ENCODE results near the gene DLEU7. TPM values are rescaled to one million over a fixed set of nuclear protein-coding genes. Genes with fewer than 3 reads are reported as not detected.

The DLEU7 gene
- total and polyA plus RNA-seq, 4 donors: 0.39 to 0.50 (median 0.48) TPM; not detected in 1

- no peaks in the 10 kb centered on the region for H3K4me1 ChIP-seq (ENCODE audit: control insufficient read depth in 1 of 2, insufficient read depth in 2 of 2, low read length in 2 of 2)
- no peaks in the 10 kb centered on the region for H3K27me3 ChIP-seq (ENCODE audit: control insufficient read depth in 1 of 2, insufficient read depth in 2 of 2, low read length in 1 of 2)
- no peak overlapping the region for H3K4me3 ChIP-seq (ENCODE audit: low read length in 2 of 2)
- intact Hi-C loops (cut with DNase I): loop anchor here in 1 of 2 donors (10.0 kb wide), 1 partner anchor 619 kb away; no protein-coding TSS in a partner anchor
- H3K9me3 ChIP-seq (ENCODE audit: control insufficient read depth, low read length): peaks cover 1% of the 10 kb centered on the region
- no peak for ATAC-seq (ENCODE audit: low FRiP score)
- no peak for DNase-seq
- no peak overlapping the region for H3K27ac ChIP-seq (ENCODE audit: low read depth in 1 of 2, low read length in 2 of 2)
- 97 to 99% methylated on average over 1 of the region's 1 CpG for WGBS, 2 donors
- H3K36me3 ChIP-seq (ENCODE audit: control insufficient read depth in 1 of 2, insufficient read depth in 2 of 2, low read length in 1 of 2): no peaks in the 10 kb centered on the region
These were observed 49.3 kb downstream of the DLEU7 start for GRCh38 chr13:50794226-50794625.

DNA sequence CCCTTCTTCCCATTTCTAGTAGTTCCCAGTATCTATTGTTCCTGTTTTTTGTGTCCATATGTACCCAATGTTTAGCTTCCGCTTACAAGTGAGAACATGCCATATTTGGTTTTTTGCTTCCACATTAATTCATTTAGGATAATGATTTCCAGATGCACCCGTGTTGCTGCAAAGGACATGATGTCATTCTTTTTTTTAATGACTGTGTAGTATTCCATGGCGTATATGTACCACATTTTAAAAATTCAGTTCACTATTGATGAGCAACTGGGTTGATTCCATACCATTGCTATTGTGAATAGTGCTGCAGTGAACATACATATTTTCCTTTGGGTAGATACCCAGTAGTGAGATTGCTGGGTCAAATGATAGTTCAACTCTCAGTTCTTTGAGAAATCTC is 50.5 kb downstream of the DLEU7 start:
- H3K4me1 ChIP-seq (ENCODE audit: control insufficient read depth in 1 of 2, insufficient read depth in 2 of 2, low read length in 2 of 2): no peaks in the 10 kb centered on the region
- WGBS, 2 donors: 63 to 93% methylated on average over 3 of the region's 3 CpGs

GRCh38 chr13:50788551-50789210 is 54.8 kb downstream of the DLEU7 start:
- intact Hi-C loops (cut with DNase I): no loop called here
- whole genome bisulfite sequencing, 2 donors: 85 to 88% methylated on average over 14 of the region's 14 CpGs
- no peak for ATAC-seq (ENCODE audit: low FRiP score)

More for the DNA sequence above, 50.5 kb downstream of the DLEU7 start:
- H3K27me3 ChIP-seq (ENCODE audit: control insufficient read depth in 1 of 2, insufficient read depth in 2 of 2, low read length in 1 of 2): no peaks in the 10 kb centered on the region
- H3K36me3 ChIP-seq (ENCODE audit: control insufficient read depth in 1 of 2, insufficient read depth in 2 of 2, low read length in 1 of 2): no peaks in the 10 kb centered on the region
- intact Hi-C loops (cut with DNase I): loop anchor here in 1 of 2 donors (10.0 kb wide), 1 partner anchor 618 kb away; no protein-coding TSS in a partner anchor
- H3K9me3 ChIP-seq (ENCODE audit: control insufficient read depth, low read length): peaks cover 1% of the 10 kb centered on the region
- H3K27ac ChIP-seq (ENCODE audit: low read depth in 1 of 2, low read length in 2 of 2): no peak overlapping the region
- no peak overlapping the region for H3K4me3 ChIP-seq (ENCODE audit: low read length in 2 of 2)
- ATAC-seq (ENCODE audit: low FRiP score) (no peak), DNase-seq (no peak)

GRCh38 chr13:50787316-50788195 is 55.9 kb downstream of the DLEU7 start:
- ATAC-seq (ENCODE audit: low FRiP score) (no peak), DNase-seq (no peak)
- Histone ChIP-seq H3K4me3 (ENCODE audit: low read length in 2 of 2) (no peak overlapping the region), H3K4me1 (ENCODE audit: control insufficient read depth in 1 of 2, insufficient read depth in 2 of 2, low read length in 2 of 2) (no peaks in the 10 kb centered on the region), H3K27ac (ENCODE audit: low read depth in 1 of 2, low read length in 2 of 2) (no peak overlapping the region), H3K36me3 (ENCODE audit: control insufficient read depth in 1 of 2, insufficient read depth in 2 of 2, low read length in 1 of 2) (no peaks in the 10 kb centered on the region), H3K9me3 (ENCODE audit: control insufficient read depth, low read length) (no peaks in the 10 kb centered on the region), H3K27me3 (ENCODE audit: control insufficient read depth in 1 of 2, insufficient read depth in 2 of 2, low read length in 1 of 2) (no peaks in the 10 kb centered on the region)
- intact Hi-C loops (cut with DNase I): no loop called here
- 97 to 98% methylated on average over 8 of the region's 8 CpGs for WGBS, 2 donors

More at GRCh38 chr13:50788551-50789210, 54.8 kb downstream of the DLEU7 start:
- Histone ChIP-seq H3K9me3 (ENCODE audit: control insufficient read depth, low read length) (no peaks in the 10 kb centered on the region), H3K27me3 (ENCODE audit: control insufficient read depth in 1 of 2, insufficient read depth in 2 of 2, low read length in 1 of 2) (no peaks in the 10 kb centered on the region), H3K27ac (ENCODE audit: low read depth in 1 of 2, low read length in 2 of 2) (no peak overlapping the region), H3K36me3 (ENCODE audit: control insufficient read depth in 1 of 2, insufficient read depth in 2 of 2, low read length in 1 of 2) (no peaks in the 10 kb centered on the region), H3K4me3 (ENCODE audit: low read length in 2 of 2) (no peak overlapping the region), H3K4me1 (ENCODE audit: control insufficient read depth in 1 of 2, insufficient read depth in 2 of 2, low read length in 2 of 2) (no peaks in the 10 kb centered on the region)
- DNase-seq: no peak

- intact Hi-C loops (cut with DNase I): no loop called here
- H3K9me3 ChIP-seq (ENCODE audit: control insufficient read depth, low read length): no peaks in the 10 kb centered on the region
- H3K4me1 ChIP-seq (ENCODE audit: control insufficient read depth in 1 of 2, insufficient read depth in 2 of 2, low read length in 2 of 2): no peaks in the 10 kb centered on the region
- no peaks in the 10 kb centered on the region for H3K36me3 ChIP-seq (ENCODE audit: control insufficient read depth in 1 of 2, insufficient read depth in 2 of 2, low read length in 1 of 2)
- no peak overlapping the region for H3K4me3 ChIP-seq (ENCODE audit: low read length in 2 of 2)
- 87 to 91% methylated on average over 6 of the region's 6 CpGs for WGBS, 2 donors
- no peak overlapping the region for H3K27ac ChIP-seq (ENCODE audit: low read depth in 1 of 2, low read length in 2 of 2)
- DNase-seq: no peak
- no peak for ATAC-seq (ENCODE audit: low FRiP score)
- H3K27me3 ChIP-seq (ENCODE audit: control insufficient read depth in 1 of 2, insufficient read depth in 2 of 2, low read length in 1 of 2): peaks cover 0 to 1% of the 10 kb centered on the region in 2 donors
These were observed 59.7 kb downstream of the DLEU7 start for GRCh38 chr13:50783717-50784290.

- peaks cover 0 to 1% of the 10 kb centered on the region in 2 donors for H3K27me3 ChIP-seq (ENCODE audit: control insufficient read depth in 1 of 2, insufficient read depth in 2 of 2, low read length in 1 of 2)
- no peaks in the 10 kb centered on the region for H3K4me1 ChIP-seq (ENCODE audit: control insufficient read depth in 1 of 2, insufficient read depth in 2 of 2, low read length in 2 of 2)
- H3K4me3 ChIP-seq (ENCODE audit: low read length in 2 of 2): no peak overlapping the region
- no peak for ATAC-seq (ENCODE audit: low FRiP score)
- 86 to 87% methylated on average over 2 of the region's 2 CpGs for WGBS, 2 donors
- H3K9me3 ChIP-seq (ENCODE audit: control insufficient read depth, low read length): no peaks in the 10 kb centered on the region
- H3K27ac ChIP-seq (ENCODE audit: low read depth in 1 of 2, low read length in 2 of 2): no peak overlapping the region
- DNase-seq: no peak
- intact Hi-C loops (cut with DNase I): no loop called here
- H3K36me3 ChIP-seq (ENCODE audit: control insufficient read depth in 1 of 2, insufficient read depth in 2 of 2, low read length in 1 of 2): no peaks in the 10 kb centered on the region
These were observed 60.4 kb downstream of the DLEU7 start for GRCh38 chr13:50783066-50783465.

- Histone ChIP-seq H3K27ac (ENCODE audit: low read depth in 1 of 2, low read length in 2 of 2) (no peak overlapping the region), H3K4me1 (ENCODE audit: control insufficient read depth in 1 of 2, insufficient read depth in 2 of 2, low read length in 2 of 2) (no peaks in the 10 kb centered on the region), H3K9me3 (ENCODE audit: control insufficient read depth, low read length) (peaks cover under 1% of the 10 kb centered on the region), H3K36me3 (ENCODE audit: control insufficient read depth in 1 of 2, insufficient read depth in 2 of 2, low read length in 1 of 2) (no peaks in the 10 kb centered on the region), H3K4me3 (ENCODE audit: low read length in 2 of 2) (no peak overlapping the region), H3K27me3 (ENCODE audit: control insufficient read depth in 1 of 2, insufficient read depth in 2 of 2, low read length in 1 of 2) (peaks cover 0 to 1% of the 10 kb centered on the region in 2 donors)
- WGBS, 2 donors: 67 to 77% methylated on average over 9 of the region's 9 CpGs
- DNase-seq (no peak), ATAC-seq (ENCODE audit: low FRiP score) (no peak)
- intact Hi-C loops (cut with DNase I): no loop called here
These were observed 63.1 kb downstream of the DLEU7 start for GRCh38 chr13:50780201-50781015.

Measured in aorta (tissue), 5 donors.